ENCODE data around the gene ZNF644.

Gene ZNF644

GRCh38 chr1:91020967-91021685, 709 bp downstream of the ZNF644 start:
- DNase-seq, result peak; percentile 80

DNA sequence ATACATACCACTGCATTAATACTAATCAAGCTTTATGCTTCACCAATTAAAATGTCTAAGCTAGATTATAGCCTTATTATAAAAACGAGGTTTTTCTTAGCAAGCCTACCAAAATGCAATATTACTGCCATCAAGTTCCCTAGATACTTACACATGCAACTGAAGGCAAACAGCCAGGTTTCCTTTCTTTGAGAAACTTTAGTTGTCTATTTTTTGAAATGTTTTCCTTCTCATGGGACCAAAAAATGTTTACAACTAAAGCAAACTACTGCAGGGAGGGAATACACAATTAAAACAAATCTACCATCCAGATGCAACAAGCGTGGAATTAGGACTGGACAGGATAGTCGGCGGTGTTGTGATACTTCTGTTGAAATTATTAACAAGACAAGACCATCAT, 1.3 kb downstream of the ZNF644 start:
- DNase-seq, result no peak

DNA sequence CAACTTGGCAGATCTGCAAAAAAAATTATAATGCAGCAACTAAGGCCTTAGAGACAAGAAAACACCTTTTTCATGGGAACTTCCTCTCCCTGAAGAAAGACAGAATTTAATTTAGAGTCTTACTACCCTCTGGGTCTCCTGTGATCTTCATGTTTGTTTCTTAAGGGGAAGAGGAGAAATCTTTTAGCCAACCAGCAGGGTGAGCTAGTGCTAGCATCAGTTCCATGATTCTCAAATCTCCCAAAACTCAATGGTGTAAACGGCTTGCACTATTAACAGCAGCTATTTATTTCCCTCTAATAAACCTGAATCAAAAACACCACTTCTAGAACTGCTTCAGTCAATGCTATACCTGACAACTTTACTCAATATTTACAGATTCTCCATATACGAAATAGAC, 3.8 kb downstream of the ZNF644 start:
- no peak for DNase-seq

DNA sequence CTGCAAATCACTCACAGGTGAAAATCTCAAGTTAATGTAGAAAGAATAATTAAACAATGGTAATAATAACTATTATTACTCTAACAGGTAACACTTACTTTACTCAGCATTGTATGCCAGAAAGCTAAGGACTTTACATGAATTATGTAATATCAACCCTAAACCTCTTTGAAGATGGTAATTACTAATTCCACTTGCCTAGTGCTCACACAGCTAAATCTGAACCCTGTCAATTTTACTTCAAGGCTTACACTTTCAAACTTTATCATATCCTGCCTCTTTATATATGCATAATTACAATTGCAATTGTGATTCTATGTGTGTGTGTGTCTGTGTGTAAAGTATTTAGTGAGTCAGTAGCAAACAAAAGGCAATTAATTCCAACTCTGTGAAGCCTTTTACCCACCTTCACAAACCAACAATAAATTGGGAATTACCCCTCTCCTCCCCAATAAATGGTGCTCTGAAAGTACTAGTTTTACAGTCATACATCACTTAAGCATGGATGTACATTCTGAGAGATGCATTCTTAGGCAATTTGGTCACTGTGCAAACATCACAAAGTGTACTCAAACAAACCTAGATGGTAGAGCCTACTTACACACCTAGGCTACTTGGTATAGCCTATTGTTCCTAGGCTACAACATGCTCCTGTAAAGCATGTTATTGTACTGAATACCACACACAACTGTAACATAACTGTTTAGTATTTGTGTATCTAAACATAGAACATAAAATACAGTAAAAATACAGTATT, 5.9 kb downstream of the ZNF644 start:
- DNase-seq, result no peak

- DNase-seq, result no peak
Measured at GRCh38 chr1:91015358-91015780, 6.5 kb downstream of the ZNF644 start.

DNA sequence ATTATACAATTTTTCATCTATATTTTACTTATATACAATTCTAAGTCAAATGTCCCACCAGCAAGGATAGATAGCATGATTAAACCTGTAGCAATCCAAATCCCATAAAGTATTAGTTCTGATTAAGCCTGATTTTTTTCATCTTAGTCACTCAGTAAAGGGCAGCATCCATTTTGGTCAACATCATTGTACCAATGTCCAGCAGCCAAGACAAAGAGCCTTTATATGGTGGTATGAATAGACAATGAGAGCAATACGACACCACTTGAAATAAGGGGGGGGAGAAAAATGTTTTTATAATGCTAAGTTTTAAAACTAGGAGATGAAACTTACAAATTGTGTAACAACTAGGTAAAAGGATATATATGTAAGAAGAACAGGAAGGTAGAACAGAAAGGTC, 7.4 kb downstream of the ZNF644 start:
- DNase-seq, result no peak

GRCh38 chr1:91013302-91013701, 8.5 kb downstream of the ZNF644 start:
- DNase-seq, result no peak

GRCh38 chr1:91012196-91012595, 9.6 kb downstream of the ZNF644 start:
- no peak for DNase-seq

DNA sequence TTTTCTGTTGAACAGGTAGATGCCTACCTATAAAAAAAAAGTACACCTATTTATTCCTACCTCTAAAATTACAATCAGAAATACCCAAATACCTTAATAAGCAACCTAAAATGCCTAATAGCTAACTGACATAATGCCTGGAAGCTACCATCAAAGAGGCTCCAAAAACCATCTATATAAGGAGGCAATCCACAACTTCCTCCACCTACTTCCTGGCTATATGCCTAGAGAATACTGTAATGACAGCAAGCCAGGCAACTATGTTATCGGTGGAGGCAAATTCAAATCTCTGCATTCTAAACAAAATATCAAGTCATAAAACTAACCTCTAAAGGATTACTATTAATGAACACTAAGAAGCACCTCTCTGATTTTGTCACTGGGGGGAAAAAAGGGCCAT, 10.1 kb downstream of the ZNF644 start:
- DNase-seq, result no peak

GRCh38 chr1:91007827-91008226, 14.0 kb downstream of the ZNF644 start:
- no peak for DNase-seq

DNA sequence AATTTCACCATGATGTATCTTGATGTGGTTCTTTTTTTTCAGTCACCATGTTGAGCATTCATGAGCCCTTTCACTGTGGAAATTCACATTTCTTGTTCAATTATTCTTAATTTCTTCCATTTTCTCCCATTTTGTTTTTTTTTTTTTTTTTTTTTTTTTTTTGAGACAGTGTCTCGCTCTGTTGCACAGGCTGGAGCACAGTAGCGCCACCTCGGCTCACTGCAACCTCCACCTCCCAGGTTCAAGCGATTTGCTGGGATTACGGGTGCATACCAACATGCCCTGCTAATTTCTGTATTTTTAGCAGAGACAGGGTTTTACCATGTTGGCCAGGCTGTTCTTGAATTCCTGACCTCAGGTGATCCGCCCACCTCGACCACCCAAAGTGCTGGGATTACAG, 14.7 kb downstream of the ZNF644 start:
- no peak for DNase-seq

- no peak for DNase-seq
Measured at GRCh38 chr1:91006113-91006908, 15.5 kb downstream of the ZNF644 start.

DNA sequence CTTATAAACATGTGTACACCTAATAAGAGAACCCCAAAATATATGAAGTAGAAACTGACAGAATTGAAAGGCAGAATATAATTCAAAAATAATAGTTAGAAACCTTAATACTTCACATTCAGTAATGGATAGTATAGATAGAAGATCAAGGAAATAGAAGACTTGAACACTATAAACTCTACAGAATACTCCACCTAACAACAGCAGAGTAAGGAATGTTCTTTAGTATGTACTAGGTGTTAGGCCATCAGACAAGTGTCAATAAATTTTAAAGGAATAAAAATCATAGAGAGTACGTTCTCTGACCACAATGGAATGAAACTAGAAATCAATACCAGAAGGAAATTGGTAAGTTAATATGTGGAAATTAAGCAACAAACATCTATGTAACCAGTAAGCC, 16.6 kb downstream of the ZNF644 start:
- no peak for DNase-seq

DNA sequence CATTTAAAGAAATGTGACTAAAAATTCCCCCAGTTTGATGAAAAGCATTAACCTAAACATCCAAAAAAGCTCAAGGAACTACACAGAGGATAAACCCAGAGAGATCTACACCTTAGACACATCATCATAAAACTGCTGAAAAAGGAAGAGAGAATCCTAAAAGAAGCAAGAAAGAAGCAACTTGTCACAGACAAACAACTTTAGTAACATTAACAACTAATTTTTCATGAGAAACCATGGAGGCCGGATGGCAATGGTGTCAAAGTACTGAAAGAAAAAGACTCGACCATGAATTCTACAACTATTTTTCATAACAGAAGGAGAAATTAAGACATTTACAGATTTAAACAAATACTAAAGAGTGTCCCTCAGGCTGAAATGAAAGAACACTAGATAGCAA, 17.7 kb downstream of the ZNF644 start:
- DNase-seq, result no peak

GRCh38 chr1:90996742-90997413, 25.0 kb downstream of the ZNF644 start:
- DNase-seq, result no peak

DNA sequence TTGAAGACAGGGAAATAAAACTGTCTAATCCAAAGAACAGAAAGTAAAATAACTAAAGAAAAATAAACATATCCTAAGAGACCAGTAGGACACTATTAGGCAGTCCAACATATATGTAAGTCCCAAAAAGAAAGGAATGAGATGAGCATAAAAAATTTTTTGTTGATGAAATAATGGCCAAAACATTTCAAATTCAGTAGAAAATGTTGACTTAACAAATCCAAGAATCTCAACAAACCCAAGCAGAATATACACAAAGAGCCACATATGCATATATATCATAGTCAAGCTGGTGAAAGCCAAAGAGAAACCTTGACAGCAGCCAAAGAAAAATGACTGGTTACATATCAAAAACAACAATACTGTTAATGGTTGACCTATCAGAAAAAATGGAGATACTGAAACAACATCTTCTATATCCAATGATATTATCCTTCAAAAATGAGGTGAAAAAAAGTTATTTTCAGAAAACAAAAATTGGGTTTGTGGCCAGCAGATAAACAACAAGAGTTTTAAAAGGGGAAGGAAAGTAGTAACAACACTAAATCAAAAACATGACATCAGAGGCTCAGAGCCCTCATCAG, 26.4 kb downstream of the ZNF644 start:
- DNase-seq, result no peak

- DNase-seq, result no peak
Measured at GRCh38 chr1:90994461-90994860, 27.4 kb downstream of the ZNF644 start.

DNA sequence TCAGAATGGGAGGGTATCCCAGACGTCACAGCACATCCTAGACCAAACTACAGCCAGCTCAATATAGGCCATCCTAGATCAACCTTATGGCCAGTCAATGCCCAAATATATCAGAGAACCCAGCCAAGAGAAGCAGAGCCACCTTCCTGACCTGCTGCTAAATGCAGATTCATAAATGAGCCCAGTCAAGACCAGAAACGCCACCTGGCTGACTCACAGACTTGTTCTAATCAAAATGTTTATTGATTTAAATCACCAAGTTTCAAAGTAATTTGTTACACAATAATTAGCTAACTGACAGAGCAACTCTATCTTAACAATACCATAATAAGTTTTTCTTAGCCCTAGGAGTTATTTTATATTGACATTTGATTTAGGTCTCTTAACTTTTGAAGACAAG, 28.6 kb downstream of the ZNF644 start:
- no peak for DNase-seq

DNA sequence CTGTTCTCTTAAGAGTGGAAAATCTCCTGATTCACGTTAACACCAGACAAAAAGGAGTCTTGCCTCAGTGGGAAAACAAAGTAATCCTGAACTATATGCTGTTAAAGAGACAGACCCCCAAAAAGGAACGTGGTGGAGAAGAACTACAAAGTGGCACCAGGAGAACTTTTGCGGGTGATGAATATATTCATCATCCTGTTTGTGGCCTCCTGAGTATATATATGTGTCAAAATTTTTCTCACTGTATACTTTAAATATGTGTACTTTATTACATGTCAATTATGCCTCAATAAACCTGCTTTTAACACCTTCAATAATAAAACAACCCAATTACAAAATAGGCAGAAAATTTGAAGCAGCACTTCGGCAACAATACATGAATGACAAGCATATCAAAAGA, 31.1 kb downstream of the ZNF644 start:
- no peak for DNase-seq

DNA sequence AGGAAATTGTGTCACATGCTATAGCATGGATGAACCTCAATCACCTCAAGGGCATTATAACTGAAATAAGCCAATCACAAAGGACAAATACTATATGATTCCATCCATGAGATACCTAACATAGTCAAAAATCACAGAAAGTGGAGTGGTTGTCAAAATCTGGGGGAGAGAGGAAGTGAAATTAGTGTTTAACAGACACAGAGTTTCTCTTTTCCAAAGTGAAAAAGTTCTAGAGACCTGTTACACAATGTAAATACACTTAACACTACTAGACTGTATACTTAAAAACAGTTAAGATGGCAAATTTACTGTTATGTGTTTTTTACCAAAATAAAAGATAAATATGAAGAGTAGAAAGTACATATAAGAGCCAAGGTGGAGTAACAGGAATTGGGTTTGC, 31.8 kb downstream of the ZNF644 start:
- no peak for DNase-seq

GRCh38 chr1:90989302-90989701, 32.5 kb downstream of the ZNF644 start:
- no peak for DNase-seq

- DNase-seq, result no peak
Measured at GRCh38 chr1:90987841-90988240, 34.0 kb downstream of the ZNF644 start.

GRCh38 chr1:90986953-90987352, 34.9 kb downstream of the ZNF644 start:
- DNase-seq, result no peak

Data from CD4-positive, alpha-beta T cell treated with Interleukin-15 for 1 hour (primary cell).